HK-2 (cell line): ENCODE measurements around the gene HOXA1.

Source experiments
- DNase-seq: peaks from one replicate; pipeline ENCODE4 v3.0.0-alpha.2; 2018; ENCODE audit not compliant: unreplicated experiment

Gene HOXA1

GRCh38 chr7:27105301-27106031, 9.7 kb upstream of the HOXA1 start:
- DNase-seq = no peak

- DNase-seq = no peak
These were observed 8.7 kb upstream of the HOXA1 start for GRCh38 chr7:27104341-27105058.

- no peak for DNase-seq
These were observed 7.9 kb upstream of the HOXA1 start for GRCh38 chr7:27103489-27104226.

- no peak for DNase-seq
These were observed 7.0 kb upstream of the HOXA1 start, which contains the start of gene HOXA2 for GRCh38 chr7:27102581-27103442. Gene HOXA2, minus strand, starts transcription at chr7:27102683. Its CDS starts 183 bp downstream, at chr7:27102500.

- no peak for DNase-seq
These were observed 6.3 kb upstream of the HOXA1 start for GRCh38 chr7:27101957-27102580.

- no peak for DNase-seq
These were observed 5.6 kb upstream of the HOXA1 start for GRCh38 chr7:27101171-27101956.

- DNase-seq = no peak
These were observed 4.9 kb upstream of the HOXA1 start for GRCh38 chr7:27100694-27101170.

- DNase-seq = no peak
These were observed 3.9 kb upstream of the HOXA1 start for GRCh38 chr7:27099453-27100370.

- no peak for DNase-seq
These were observed 3.0 kb upstream of the HOXA1 start for GRCh38 chr7:27098578-27099451.

GRCh38 chr7:27097686-27098577, 2.1 kb upstream of the HOXA1 start:
- DNase-seq = no peak

GRCh38 chr7:27096768-27097514, 1.1 kb upstream of the HOXA1 start:
- DNase-seq = no peak

- DNase-seq = no peak
These were observed 527 bp downstream of the HOXA1 start for GRCh38 chr7:27095050-27095896.

GRCh38 chr7:27094304-27095049, 1.3 kb downstream of the HOXA1 start:
- DNase-seq = no peak

- DNase-seq = no peak
These were observed 2.5 kb downstream of the HOXA1 start for GRCh38 chr7:27093184-27093895.
